Effector CD4-positive, alpha-beta T cell (primary cell): ENCODE data around the gene OTOP3.

Source experiments
- DNase-seq: peaks from one replicate; pipeline ENCODE4 v3.0.0-alpha.2; 2020

OTOP3 gene

GRCh38 chr17:74918906-74919305, 16.8 kb upstream of the OTOP3 start:
- no peak for DNase-seq

- no peak for DNase-seq
These were observed 16.0 kb upstream of the OTOP3 start for GRCh38 chr17:74919440-74920305.

GRCh38 chr17:74920306-74920620, 15.4 kb upstream of the OTOP3 start:
- DNase-seq, result no peak

- DNase-seq, result no peak
These were observed 15.1 kb upstream of the OTOP3 start for GRCh38 chr17:74920642-74921025.

- no peak for DNase-seq
These were observed 14.5 kb upstream of the OTOP3 start for GRCh38 chr17:74921026-74921681.

- no peak for DNase-seq
These were observed 13.9 kb upstream of the OTOP3 start for GRCh38 chr17:74921769-74922168.

GRCh38 chr17:74922172-74922571, 13.5 kb upstream of the OTOP3 start:
- no peak for DNase-seq

GRCh38 chr17:74922694-74923537, 12.8 kb upstream of the OTOP3 start, which contains the start of gene USH1G:
Gene USH1G, minus strand, starts transcription at chr17:74923255. Its CDS starts 182 bp downstream, at chr17:74923073.
- DNase-seq, result peak; percentile 7

- peak; percentile 62 for DNase-seq
These were observed 12.0 kb upstream of the OTOP3 start for GRCh38 chr17:74923538-74924249.

GRCh38 chr17:74924250-74924948, 11.3 kb upstream of the OTOP3 start, which contains the start of gene OTOP2:
Gene OTOP2, plus strand, starts transcription at chr17:74924273. Its CDS starts 360 bp downstream, at chr17:74924633.
- DNase-seq, result no peak

GRCh38 chr17:74925242-74925641, 10.5 kb upstream of the OTOP3 start:
- no peak for DNase-seq

GRCh38 chr17:74928786-74929185, 6.9 kb upstream of the OTOP3 start:
- DNase-seq, result no peak

- no peak for DNase-seq
These were observed 5.1 kb upstream of the OTOP3 start for GRCh38 chr17:74930535-74931036.

GRCh38 chr17:74935048-74935447, 650 bp upstream of the OTOP3 start:
- DNase-seq, result no peak

GRCh38 chr17:74936470-74936799, 737 bp downstream of the OTOP3 start:
- DNase-seq, result no peak

- no peak for DNase-seq
These were observed 1.7 kb downstream of the OTOP3 start for GRCh38 chr17:74937064-74938051.

GRCh38 chr17:74938194-74938950, 2.7 kb downstream of the OTOP3 start:
- no peak for DNase-seq

- DNase-seq, result no peak
These were observed 3.8 kb downstream of the OTOP3 start for GRCh38 chr17:74939534-74939933.

- no peak for DNase-seq
These were observed 5.5 kb downstream of the OTOP3 start for GRCh38 chr17:74941128-74941725.
